GM13976 (cell line): ENCODE measurements around the gene TNRC6C.

Source experiments
- DNase-seq: peaks from one replicate; pipeline ENCODE4 v3.0.0; 2012; ENCODE audit warnings: low spot score
- CTCF ChIP-seq: IDR thresholded peaks from 2 replicates; pipeline ENCODE4 v1.5.1; 2012; ENCODE audit warnings: borderline replicate concordance, mild to moderate bottlenecking; ENCODE audit not compliant: insufficient read depth; ENCODE audit errors: extremely low read depth, missing control alignments, control extremely low read depth
- in situ Hi-C: fragments of 300-500 bp; cut with MboI; formaldehyde crosslinking; loops from one replicate; pipeline ENCODE4 v1.12.0; 2022; ENCODE audit warnings: low sequenced_read_pairs, mixed read lengths, inconsistent platforms; ENCODE audit not compliant: unreplicated experiment

TNRC6C gene

GRCh38 chr17:77942112-77942988 lies 16.2 kb upstream of the TNRC6C start:
- DNase-seq: no peak
- TF ChIP-seq CTCF: no peak
- in situ Hi-C loops: no loop called here

GRCh38 chr17:77943971-77944370 lies 14.5 kb upstream of the TNRC6C start:
- no peak for DNase-seq
- TF ChIP-seq CTCF: no peak
- in situ Hi-C loops: no loop called here

GRCh38 chr17:77944390-77945222 lies 13.9 kb upstream of the TNRC6C start:
- DNase-seq: no peak
- in situ Hi-C loops: no loop called here
- no peak for TF ChIP-seq CTCF

GRCh38 chr17:77946900-77947645 lies 11.4 kb upstream of the TNRC6C start:
- DNase-seq: no peak
- in situ Hi-C loops: no loop called here
- no peak for TF ChIP-seq CTCF

GRCh38 chr17:77948690-77949114 lies 9.8 kb upstream of the TNRC6C start:
- in situ Hi-C loops: no loop called here
- no peak for TF ChIP-seq CTCF
- DNase-seq: no peak

GRCh38 chr17:77951123-77951522 lies 7.4 kb upstream of the TNRC6C start:
- in situ Hi-C loops: no loop called here
- DNase-seq: no peak
- TF ChIP-seq CTCF: no peak
